C4-2B (cell line): ENCODE results near the gene KRTAP10-3.

Experiments used
- ZFX ChIP-seq: fragments of 450-650 bp; IDR thresholded peaks from 2 replicates; pipeline ENCODE4 v1.6.1; 2017
- TF ChIP-seq, protein P1 (sequence below): fragments of 450-650 bp; conservative IDR thresholded peaks from 2 replicates; pipeline ENCODE4 v1.5.1; 2017; ENCODE audit warnings: mild to moderate bottlenecking

GRCh38 chr21:44542716-44543115 lies 15.9 kb downstream of the KRTAP10-3 start:
- TF ChIP-seq, protein P1, sequence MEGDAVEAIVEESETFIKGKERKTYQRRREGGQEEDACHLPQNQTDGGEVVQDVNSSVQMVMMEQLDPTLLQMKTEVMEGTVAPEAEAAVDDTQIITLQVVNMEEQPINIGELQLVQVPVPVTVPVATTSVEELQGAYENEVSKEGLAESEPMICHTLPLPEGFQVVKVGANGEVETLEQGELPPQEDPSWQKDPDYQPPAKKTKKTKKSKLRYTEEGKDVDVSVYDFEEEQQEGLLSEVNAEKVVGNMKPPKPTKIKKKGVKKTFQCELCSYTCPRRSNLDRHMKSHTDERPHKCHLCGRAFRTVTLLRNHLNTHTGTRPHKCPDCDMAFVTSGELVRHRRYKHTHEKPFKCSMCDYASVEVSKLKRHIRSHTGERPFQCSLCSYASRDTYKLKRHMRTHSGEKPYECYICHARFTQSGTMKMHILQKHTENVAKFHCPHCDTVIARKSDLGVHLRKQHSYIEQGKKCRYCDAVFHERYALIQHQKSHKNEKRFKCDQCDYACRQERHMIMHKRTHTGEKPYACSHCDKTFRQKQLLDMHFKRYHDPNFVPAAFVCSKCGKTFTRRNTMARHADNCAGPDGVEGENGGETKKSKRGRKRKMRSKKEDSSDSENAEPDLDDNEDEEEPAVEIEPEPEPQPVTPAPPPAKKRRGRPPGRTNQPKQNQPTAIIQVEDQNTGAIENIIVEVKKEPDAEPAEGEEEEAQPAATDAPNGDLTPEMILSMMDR, result no peak
- no peak for TF ChIP-seq ZFX
